ENCODE measurements around the gene PDIA2.

Gene PDIA2

DNA sequence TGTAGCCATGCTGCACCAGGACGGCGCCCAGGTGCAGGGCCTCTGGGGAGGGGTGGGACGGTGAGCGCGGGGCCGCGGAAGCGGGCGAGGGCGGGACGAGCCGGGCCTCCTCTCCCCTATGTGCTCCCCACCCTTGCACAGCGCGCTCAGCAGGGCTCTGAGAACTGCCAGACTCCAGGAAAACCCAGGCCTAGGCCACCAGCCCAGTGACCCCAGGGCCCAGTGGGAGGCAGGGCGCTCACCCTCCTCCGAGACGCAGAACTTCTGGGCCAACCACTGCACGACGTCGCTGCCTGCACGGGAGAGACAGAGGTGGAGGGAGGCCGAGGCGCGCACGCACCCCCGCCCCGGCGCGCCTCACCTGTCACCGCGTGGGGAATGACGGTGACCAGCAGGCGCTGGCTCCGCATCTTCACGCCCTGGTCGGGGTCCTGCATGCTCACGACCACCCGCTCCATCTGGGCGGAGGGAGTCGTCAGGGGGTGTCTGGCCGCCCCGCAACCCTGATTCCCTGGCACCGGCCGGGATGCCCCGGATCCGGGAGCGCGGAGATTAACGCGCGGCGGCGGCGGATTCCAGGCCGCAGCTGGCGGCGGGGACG, 7.8 kb upstream of the PDIA2 start:
- no peak for TF ChIP-seq CTCF (IDR thresholded peaks at IDR 0.05; ENCODE audit: low read length, missing control alignments)
- H3K4me3 ChIP-seq (replicated peaks; ENCODE audit: low read depth, low read length) = peak overlapping the region; percentile 28
- DNase-seq (ENCODE audit: low read depth) = no peak

DNA sequence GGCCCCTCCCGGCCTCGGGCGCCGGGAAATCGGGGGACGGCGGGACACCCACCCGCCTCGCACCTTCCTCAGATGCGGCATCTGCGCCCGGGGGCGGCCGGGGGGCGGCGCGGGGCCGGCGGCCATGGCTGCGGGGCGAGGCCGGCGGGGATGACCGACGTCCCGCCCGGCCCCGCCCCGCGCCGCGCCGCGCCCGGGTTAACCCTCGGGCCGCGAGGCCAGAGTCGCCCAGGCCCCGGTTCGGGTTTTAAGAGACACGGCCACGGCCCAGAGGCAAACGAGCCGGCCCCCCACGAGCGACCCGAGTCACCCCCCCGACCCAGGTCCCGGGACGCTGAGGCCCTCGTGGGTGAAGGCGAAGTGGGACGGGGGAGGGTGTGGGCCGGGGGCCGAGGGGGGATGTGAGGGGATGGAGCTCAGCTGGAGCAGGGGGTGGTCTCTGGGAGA, 7.2 kb upstream of the PDIA2 start, which contains the start of gene RGS11:
RGS11 (minus strand) TSS at position 159 of the 447 bp plus-strand sequence; CDS start at position 126, 33 bp downstream.
- H3K4me3 ChIP-seq (replicated peaks; ENCODE audit: low read depth, low read length) = peak within 1 kb of the TSS; percentile 28
- no peak for TF ChIP-seq CTCF (IDR thresholded peaks at IDR 0.05; ENCODE audit: low read length, missing control alignments)

GRCh38 chr16:276426-277077, 6.4 kb upstream of the PDIA2 start:
- no peak for DNase-seq (ENCODE audit: low read depth)
- no peak for TF ChIP-seq CTCF (IDR thresholded peaks at IDR 0.05; ENCODE audit: low read length, missing control alignments)
- no peak overlapping the region for H3K4me3 ChIP-seq (replicated peaks; ENCODE audit: low read depth, low read length)

More for the DNA sequence above, 7.2 kb upstream of the PDIA2 start, which contains the start of gene RGS11:
- no peak for DNase-seq (ENCODE audit: low read depth)

DNA sequence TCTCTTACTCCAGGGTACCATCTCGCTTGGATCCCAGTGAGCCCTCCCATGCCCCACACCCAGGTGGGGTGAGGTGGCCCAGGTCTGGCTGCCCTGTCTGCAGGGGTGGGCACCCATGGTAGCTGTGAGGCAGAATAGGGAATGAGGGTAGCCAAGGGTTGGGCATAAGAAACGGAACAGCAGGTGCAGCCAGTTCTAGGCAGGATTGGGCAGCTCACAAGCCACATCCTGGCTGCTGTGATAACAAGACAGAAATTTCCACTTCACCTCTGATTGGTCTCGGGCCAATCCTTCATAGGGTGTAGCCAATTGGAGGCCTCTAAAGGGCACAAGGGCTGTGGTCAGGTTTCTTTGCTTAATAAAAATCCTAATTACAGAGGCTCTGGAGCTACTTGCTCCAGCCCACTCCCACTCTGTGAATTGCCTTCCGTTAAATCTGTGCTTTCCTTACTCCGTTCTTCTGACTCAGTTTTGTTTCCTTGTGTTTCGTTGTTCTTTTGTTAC, 4.0 kb upstream of the PDIA2 start:
- H3K4me3 ChIP-seq (replicated peaks; ENCODE audit: low read depth, low read length) = no peak overlapping the region
- DNase-seq (ENCODE audit: low read depth) = peak; percentile 55
- TF ChIP-seq CTCF (IDR thresholded peaks at IDR 0.05; ENCODE audit: low read length, missing control alignments) = no peak

DNA sequence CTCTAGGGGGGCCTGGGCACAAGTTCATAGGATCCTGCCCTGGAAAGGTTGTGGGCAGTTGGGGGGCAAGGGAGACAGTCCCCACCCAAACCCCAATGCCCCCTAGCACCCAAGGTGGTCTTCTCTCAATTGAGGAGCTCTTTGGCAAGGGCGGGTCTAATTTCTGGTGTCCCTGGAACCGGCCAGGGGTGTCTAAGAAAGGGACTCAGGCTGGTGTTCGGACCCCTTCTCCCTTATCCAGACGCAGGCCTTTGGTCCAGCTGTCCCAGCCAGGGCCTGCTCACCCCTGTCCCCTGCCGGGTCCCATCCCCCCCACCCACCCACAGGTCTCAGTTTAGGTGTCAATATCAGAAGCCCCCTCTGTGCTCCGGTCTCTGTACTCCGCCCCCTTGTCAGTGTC, 3.4 kb upstream of the PDIA2 start:
- no peak overlapping the region for H3K4me3 ChIP-seq (replicated peaks; ENCODE audit: low read depth, low read length)
- no peak for TF ChIP-seq CTCF (IDR thresholded peaks at IDR 0.05; ENCODE audit: low read length, missing control alignments)

DNA sequence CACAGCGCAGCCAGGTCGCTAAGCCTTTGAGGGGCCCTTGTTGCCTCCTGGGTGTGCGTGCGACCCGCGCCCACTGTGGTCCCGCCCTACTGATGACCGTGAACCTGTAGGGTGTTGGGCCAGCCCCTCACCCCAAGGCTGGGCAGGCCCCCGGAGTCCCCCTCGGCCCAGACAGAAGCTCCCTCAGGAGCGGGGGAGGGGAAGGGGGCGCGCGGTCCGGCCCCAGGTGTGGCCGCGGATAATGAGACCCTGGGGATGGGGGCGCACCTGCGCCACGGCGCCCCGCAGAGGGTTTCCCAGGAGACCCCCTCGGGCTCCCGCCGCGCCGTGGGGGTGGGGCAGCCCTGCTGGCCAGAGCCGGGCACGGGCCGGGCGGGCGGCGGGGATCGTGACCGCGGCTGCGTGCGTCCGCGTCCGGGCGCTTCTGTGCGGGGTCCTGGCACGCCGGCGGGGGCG, 2.9 kb upstream of the PDIA2 start:
- no peak overlapping the region for H3K4me3 ChIP-seq (replicated peaks; ENCODE audit: low read depth, low read length)
- no peak for TF ChIP-seq CTCF (IDR thresholded peaks at IDR 0.05; ENCODE audit: low read length, missing control alignments)
- DNase-seq (ENCODE audit: low read depth) = no peak

More for the DNA sequence above, 3.4 kb upstream of the PDIA2 start:
- DNase-seq (ENCODE audit: low read depth) = no peak

All from fibroblast of pulmonary artery (primary cell).